Measurements from ENCODE around the gene SECTM1. TPM values are rescaled to one million over a fixed set of nuclear protein-coding genes. Genes with fewer than 3 reads are reported as not detected.

SECTM1 gene
- total RNA-seq: 8.6 and 12.6 TPM in 2 replicates

GRCh38 chr17:82333279-82334171 is at the start of gene SECTM1:
TSS of gene SECTM1 (minus strand) at chr17:82333766. CDS start at chr17:82327240, 6,526 bp downstream.

DNA sequence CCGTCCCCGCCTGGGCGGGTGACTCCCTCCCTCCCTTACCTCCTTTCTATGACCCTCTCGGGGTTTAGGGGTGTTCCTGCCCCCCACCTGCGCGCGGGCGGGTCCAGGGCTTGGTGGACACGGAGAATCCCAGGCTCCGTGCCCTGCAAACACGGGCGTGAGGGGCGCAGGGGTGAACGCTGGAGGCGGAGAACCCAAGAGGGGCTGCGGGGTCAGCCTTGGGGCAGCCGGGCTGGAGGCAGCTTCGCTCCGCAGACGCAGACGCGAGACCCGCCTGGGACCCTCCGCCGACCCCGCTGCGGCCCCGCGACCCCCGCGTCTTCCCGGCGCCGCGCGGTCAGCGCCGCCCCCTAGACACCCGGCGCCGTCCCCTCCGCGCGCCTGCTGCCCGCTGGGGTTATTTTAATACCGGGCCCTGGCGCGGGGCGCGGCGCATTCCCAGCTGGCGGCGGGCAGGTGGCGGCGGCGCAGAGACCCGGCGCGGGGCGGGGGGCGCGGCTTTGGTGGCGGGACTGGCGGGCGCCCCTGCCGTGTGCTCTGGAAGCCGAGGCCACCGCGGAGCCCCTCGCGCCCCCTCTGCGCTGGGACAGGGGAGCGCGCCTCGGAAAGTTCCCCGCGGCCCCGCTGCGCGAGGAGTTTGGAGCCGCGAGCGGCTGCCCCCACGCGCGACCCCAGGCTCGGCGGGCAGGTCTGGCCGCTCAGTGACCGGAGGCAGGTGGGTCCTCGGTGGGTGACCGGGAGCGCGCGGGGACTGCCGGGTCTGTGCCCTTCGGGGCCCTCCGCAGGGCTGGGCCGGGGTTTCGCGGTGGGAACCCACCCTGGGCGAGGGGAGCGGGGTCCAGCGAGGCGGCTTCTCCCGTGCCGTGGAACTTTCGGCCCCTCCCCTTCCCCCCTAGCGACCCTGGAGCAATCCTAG is 38.0 kb upstream of the SECTM1 start, which contains the start of gene UTS2R:
Gene UTS2R (plus strand): TSS at position 433 of the 916 bp plus-strand sequence. CDS start 2,560 bp downstream, outside the sequence.

DNA sequence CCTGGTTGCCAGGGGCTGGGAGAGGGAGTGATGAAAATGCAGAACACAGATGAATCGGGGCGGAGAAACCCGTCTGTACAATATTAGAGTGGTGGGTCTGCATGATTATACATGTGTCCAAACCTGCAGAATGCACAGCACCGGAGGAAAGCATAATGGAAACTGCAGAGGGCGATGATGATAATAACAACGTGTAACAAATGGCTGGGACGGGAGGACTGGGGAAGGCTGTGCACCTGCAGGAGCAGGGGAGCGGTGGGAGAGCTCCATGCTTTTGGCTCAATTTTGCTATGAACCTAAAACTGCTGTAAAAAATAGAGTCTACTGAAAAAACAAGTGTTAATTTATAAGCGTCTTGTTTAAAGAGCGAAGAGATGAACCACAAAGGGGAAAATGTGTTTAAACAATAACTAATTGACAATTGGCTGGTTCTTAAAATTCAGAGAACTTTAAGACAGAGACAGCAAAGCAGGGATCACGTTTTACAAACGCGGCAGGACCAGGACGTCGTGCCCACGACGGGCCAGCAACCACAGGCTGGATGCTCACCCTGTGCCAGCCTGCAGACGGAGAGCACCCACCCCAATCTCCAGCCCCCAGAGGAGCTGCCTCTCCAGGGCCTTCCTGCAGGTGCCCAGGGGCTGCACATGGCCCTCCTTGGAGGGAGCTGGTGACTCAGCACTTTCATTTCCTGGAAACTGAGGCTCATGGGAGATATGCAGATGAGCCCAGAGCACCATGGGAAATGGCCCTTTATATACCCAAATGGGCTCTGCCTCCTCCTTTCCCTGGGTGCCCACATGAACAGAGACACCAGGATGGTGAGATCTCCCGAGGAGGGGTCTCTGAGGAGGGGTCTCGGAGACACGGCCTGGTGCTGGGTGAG is 25.1 kb upstream of the SECTM1 start, which contains the start of gene TEX19:
Gene TEX19 (plus strand): TSS at position 783 of the 886 bp plus-strand sequence. CDS start 2,904 bp downstream, outside the sequence.

GRCh38 chr17:82317394-82318168 is 16.0 kb downstream of the SECTM1 start, which contains the start of gene CD7:
TSS of gene CD7 (minus strand) at chr17:82317608. CDS start at chr17:82317495, 113 bp downstream.

GRCh38 chr17:82273327-82274133 is 60.0 kb downstream of the SECTM1 start, which contains the start of gene CSNK1D:
TSS of gene CSNK1D (minus strand) at chr17:82273700. CDS start at chr17:82273381, 319 bp downstream.

Other genes starting within 250 kb of the SECTM1 start
- 100 and 104 TPM in 2 replicates for gene FASN, start 235.5 kb downstream of the SECTM1 start, total RNA-seq
- 8.7 and 9.5 TPM in 2 replicates for gene CCDC57, start 120.9 kb downstream of the SECTM1 start, total RNA-seq
- 107 and 162 TPM in 2 replicates for gene SLC16A3, start 104.7 kb downstream of the SECTM1 start, total RNA-seq
- gene CSNK1D, start 60.1 kb downstream of the SECTM1 start, total RNA-seq: 59.9 and 85.4 TPM in 2 replicates
- gene CD7, start 16.2 kb downstream of the SECTM1 start, total RNA-seq: 0.20 TPM in 1 of 2 replicates, not detected in the other
- not detected in 2 replicates for gene TEX19, start 25.5 kb upstream of the SECTM1 start, total RNA-seq
- gene UTS2R, start 38.0 kb upstream of the SECTM1 start, total RNA-seq: not detected in 2 replicates
- gene HEXD, start 84.6 kb upstream of the SECTM1 start, total RNA-seq: 6.9 and 13.8 TPM in 2 replicates
- 30.7 and 42.5 TPM in 2 replicates for gene OGFOD3, start 84.8 kb upstream of the SECTM1 start, total RNA-seq
- gene CYBC1, start 117.0 kb upstream of the SECTM1 start, total RNA-seq: 42.2 and 67.1 TPM in 2 replicates
- gene NARF, start 125.0 kb upstream of the SECTM1 start, total RNA-seq: 16.7 and 20.0 TPM in 2 replicates
- 23.2 and 24.8 TPM in 2 replicates for gene FOXK2, start 186.0 kb upstream of the SECTM1 start, total RNA-seq

All from cardiac ventricle fibroblast (primary cell).